Measurements from ENCODE around the gene ETV4.
A peak's percentile ranks its signal among the peaks of the same experiment; 100 is the strongest.

The ETV4 gene

GRCh38 chr17:43546319-43547188, at the start of gene ETV4:
TSS of gene ETV4 (minus strand) at chr17:43546340. CDS start at chr17:43545617, 723 bp downstream.
- DNase-seq (ENCODE audit: low spot score), result peak; percentile 98

- no peak for DNase-seq (ENCODE audit: low spot score)
Observed at GRCh38 chr17:43595466-43595865, 49.3 kb upstream of the ETV4 start.

GRCh38 chr17:43591779-43592562, 45.8 kb upstream of the ETV4 start:
- no peak for DNase-seq (ENCODE audit: low spot score)

GRCh38 chr17:43591001-43591400, 44.9 kb upstream of the ETV4 start:
- DNase-seq (ENCODE audit: low spot score), result no peak

GRCh38 chr17:43588664-43589435, 42.7 kb upstream of the ETV4 start:
- no peak for DNase-seq (ENCODE audit: low spot score)

GRCh38 chr17:43588121-43588520, 42.0 kb upstream of the ETV4 start:
- no peak for DNase-seq (ENCODE audit: low spot score)

- DNase-seq (ENCODE audit: low spot score), result no peak
Observed at GRCh38 chr17:43587647-43588046, 41.5 kb upstream of the ETV4 start.

- no peak for DNase-seq (ENCODE audit: low spot score)
Observed at GRCh38 chr17:43584666-43585102, 38.5 kb upstream of the ETV4 start.

- no peak for DNase-seq (ENCODE audit: low spot score)
Observed at GRCh38 chr17:43583332-43583731, 37.2 kb upstream of the ETV4 start.

- DNase-seq (ENCODE audit: low spot score), result no peak
Observed at GRCh38 chr17:43581613-43582012, 35.5 kb upstream of the ETV4 start.

GRCh38 chr17:43581130-43581529, 35.0 kb upstream of the ETV4 start:
- no peak for DNase-seq (ENCODE audit: low spot score)

- DNase-seq (ENCODE audit: low spot score), result no peak
Observed at GRCh38 chr17:43579566-43580140, 33.5 kb upstream of the ETV4 start.

GRCh38 chr17:43578699-43579565, 32.8 kb upstream of the ETV4 start:
- DNase-seq (ENCODE audit: low spot score), result peak; percentile 51

GRCh38 chr17:43578404-43578698, 32.2 kb upstream of the ETV4 start:
- no peak for DNase-seq (ENCODE audit: low spot score)

GRCh38 chr17:43577664-43578403, 31.7 kb upstream of the ETV4 start:
- DNase-seq (ENCODE audit: low spot score), result no peak

- DNase-seq (ENCODE audit: low spot score), result peak; percentile 69
Observed at GRCh38 chr17:43576563-43577229, 30.6 kb upstream of the ETV4 start.

GRCh38 chr17:43574896-43575525, 28.9 kb upstream of the ETV4 start:
- no peak for DNase-seq (ENCODE audit: low spot score)

GRCh38 chr17:43574348-43574747, 28.2 kb upstream of the ETV4 start:
- DNase-seq (ENCODE audit: low spot score), result no peak

- DNase-seq (ENCODE audit: low spot score), result no peak
Observed at GRCh38 chr17:43573579-43574321, 27.6 kb upstream of the ETV4 start.

Data from germinal center (tissue), 1 donor.